K562 (cell line): ENCODE results near the gene ACACB. TPM values are rescaled to one million over a fixed set of nuclear protein-coding genes. Genes with fewer than 3 reads are reported as not detected.

Source experiments
- ATAC-seq: fragments of 200-7000 bp; cut with Tn5 transposase; 3 replicates; pipeline ENCODE4 v1.9.1; 2020; ENCODE audit warnings: moderate library complexity
- Bru-seq: library from RNA; stranded (reverse); fragments of 400-500 nt; gene quantifications from one replicate; lab custom pipeline; 2021; lab: Mats Ljungman, UMichigan
- BruChase-seq, 2 experiments: library from RNA; stranded (reverse); fragments of 400-500 nt; gene quantifications; one replicate each; lab custom pipeline; 2021; lab: Mats Ljungman, UMichigan
- BruUV-seq: library from RNA; stranded (reverse); fragments of 400-500 nt; replicated peaks from 2 replicates; lab custom pipeline; 2021; lab: Mats Ljungman, UMichigan
- CTCF ChIA-PET: fragments of 300-600 bp; formaldehyde crosslinking; extraction: SDS; loops from one replicate; lab custom pipeline; 2021; ENCODE audit warnings: low intra/inter-chr PET ratio; lab: Yijun Ruan, JAX
- POLR2A ChIA-PET: fragments of 300-600, 350-650 bp; sonication (Branson Sonifier 250); formaldehyde crosslinking; extraction: SDS; loops from one replicate; lab custom pipeline; 2021; ENCODE audit warnings: antibody characterized with exemption, inconsistent platforms; lab: Yijun Ruan, JAX
- DNase-seq, 4 experiments: peaks; one replicate each; pipeline versions ENCODE4 v3.0.0 to v3.0.0-alpha.2; 2011 to 2018; ENCODE audit warnings: low spot score in 3 of 4, mixed read lengths in 3 of 4; ENCODE audit errors: extremely low read depth in 1 of 4
- FAIRE-seq: peaks from 2 replicates; lab custom pipeline; 2011; peaks lifted over from hg19 to GRCh38; lab: Jason Lieb, UNC
- H2AFZ ChIP-seq: 2 replicates; pipeline ENCODE4 v1.6.0; 2011; ENCODE audit warnings: low read depth, low read length, control low read depth, inconsistent platforms
- H3K27ac ChIP-seq: fragments of 200-600 bp; 3 replicates; pipeline ENCODE4 v1.8.0; 2011; ENCODE audit warnings: low read depth, mild to moderate bottlenecking, control low read depth, inconsistent platforms, low read length, moderate library complexity, mixed read lengths; ENCODE audit errors: extremely low read depth
- H3K27me3 ChIP-seq, 2 experiments: fragments of 300-600 bp in 1 of 2; 2 replicates in 1 of 2; 3 replicates in 1 of 2; pipeline versions ENCODE4 v1.6.0 to v1.8.0; 2011; ENCODE audit warnings: inconsistent platforms in 2 of 2, low read length in 2 of 2, mild to moderate bottlenecking in 1 of 2, mixed read lengths in 1 of 2, moderate library complexity in 1 of 2; ENCODE audit not compliant: control insufficient read depth in 2 of 2, insufficient read depth in 2 of 2
- H3K36me3 ChIP-seq: fragments of 300-600 bp; 3 replicates; pipeline ENCODE4 v1.8.0; 2011; ENCODE audit warnings: mild to moderate bottlenecking, low read length, inconsistent platforms; ENCODE audit not compliant: control insufficient read depth, insufficient read depth
- H3K4me1 ChIP-seq, 2 experiments: fragments of 200-600 bp in 1 of 2; replicated peaks in 1 of 2; 2 replicates in 1 of 2; 3 replicates in 1 of 2; pipeline versions ENCODE4 v1.5.1 to v1.8.0; 2011; ENCODE audit warnings: inconsistent platforms in 2 of 2, low read length in 2 of 2, mild to moderate bottlenecking in 1 of 2, mixed read lengths in 1 of 2, moderate library complexity in 1 of 2; ENCODE audit not compliant: control insufficient read depth in 2 of 2, insufficient read depth in 2 of 2
- H3K4me2 ChIP-seq: 2 replicates; pipeline ENCODE4 v1.6.1; 2011; ENCODE audit warnings: low read length, control low read depth, inconsistent platforms, mixed read lengths; ENCODE audit not compliant: insufficient read depth
- H3K4me3 ChIP-seq: fragments of 200-600 bp; sonication (generic), shearing (Covaris generic); 2 replicates; pipeline ENCODE4 v1.5.1; 2016; ENCODE audit warnings: control low read depth, inconsistent platforms
- H3K79me2 ChIP-seq: fragments of 200-600 bp; 3 replicates; pipeline ENCODE4 v1.8.0; 2011; ENCODE audit warnings: low read length, inconsistent platforms; ENCODE audit not compliant: control insufficient read depth, insufficient read depth
- H3K9ac ChIP-seq, 2 experiments: 2 replicates each; pipeline versions ENCODE4 v1.6.0 to v1.6.1; 2011; ENCODE audit warnings: low read depth in 2 of 2, low read length in 2 of 2, control low read depth in 1 of 2, inconsistent platforms in 1 of 2, mild to moderate bottlenecking in 1 of 2, mixed read lengths in 1 of 2; ENCODE audit not compliant: insufficient read depth in 1 of 2
- H3K9me1 ChIP-seq: one replicate; pipeline ENCODE4 v1.6.0; 2011; ENCODE audit warnings: inconsistent platforms, mild to moderate bottlenecking, low read length, moderate library complexity; ENCODE audit not compliant: control insufficient read depth, insufficient read depth
- H3K9me3 ChIP-seq: replicated peaks from 2 replicates; pipeline ENCODE4 v1.5.1; 2011; ENCODE audit warnings: low read depth, low read length, inconsistent platforms; ENCODE audit not compliant: control insufficient read depth, insufficient read depth
- H4K20me1 ChIP-seq: replicated peaks from 2 replicates; pipeline ENCODE4 v1.6.1; 2011; ENCODE audit warnings: low read length, inconsistent platforms, mixed read lengths; ENCODE audit not compliant: control insufficient read depth, insufficient read depth
- BRD9 ChIP-seq: fragments of 450-650 bp; IDR thresholded peaks from 2 replicates; pipeline ENCODE4 v1.6.1; 2018; ENCODE audit warnings: low read depth; ENCODE audit not compliant: partially characterized antibody
- WGBS: fragments of 100-300 bp; shearing (Covaris generic); methylation state at CpG from one replicate; pipeline ENCODE4 v1.1.6; 2016; ENCODE audit warnings: low coverage, mixed read lengths; ENCODE audit not compliant: insufficient coverage; ENCODE audit errors: missing lambda C conversion rate; 5-methylcytosine and 5-hydroxymethylcytosine counted together
- in situ Hi-C: fragments of 300-500 bp; cut with MboI; formaldehyde crosslinking; loops from 4 replicates; pipeline ENCODE4 v1.15.0; 2018; ENCODE audit warnings: inconsistent platforms, mixed read lengths
- intact Hi-C: fragments of 100-400 bp; cut with micrococcal nuclease; formaldehyde crosslinking; loops from 2 replicates; pipeline ENCODE4 v1.14.2; 2022
- long read RNA-seq, 3 experiments: library from polyadenylated mRNA in 2 of 3; library from RNA in 1 of 3; unstranded in 2 of 3; stranded (forward) in 1 of 3; transcript quantifications; one replicate each; pipeline ENCODE4 v2.0.0, GENCODE V29; 2019 to 2022
- polyA minus RNA-seq, 3 experiments: library from RNA; depleted of rRNA, polyadenylated mRNA; stranded (reverse); fragments of >200 nt; gene quantifications; 2 replicates each; pipeline ENCODE4 v1.2.3, GENCODE V29; 2011
- polyA plus RNA-seq, 8 experiments: library from polyadenylated mRNA; depleted of rRNA in 4 of 8; stranded (reverse) in 5 of 8; unstranded in 3 of 8; fragments of >200 nt; fragmentation: Nextera tagmentation in 2 of 8; fragmentation: Illumina TruSeq in 1 of 8; extraction: Ambion mirVana in 2 of 8; extraction: Trizol in 1 of 8; gene quantifications; 2 replicates each; pipeline versions ENCODE4 v1.2.1 to v1.2.3, GENCODE V29; 2011 to 2014; ENCODE audit warnings: inconsistent platforms in 1 of 8, missing spikeins in 1 of 8
- total RNA-seq, 7 experiments: library from RNA; depleted of rRNA in 6 of 7; stranded (reverse); fragments of >200 nt in 6 of 7; fragmentation: Illumina TruSeq in 2 of 7; extraction: Trizol in 2 of 7; gene quantifications; 2 replicates each; pipeline versions ENCODE4 v1.2.1 to v1.2.3, GENCODE V29; 2011 to 2021; ENCODE audit warnings: low replicate concordance in 1 of 7

The ACACB gene
- total RNA-seq (2011; cell fraction: chromatin; rRNA removed; ENCODE audit: low replicate concordance): 4.3 and 5.0 TPM in 2 replicates
- total RNA-seq (2011; cell fraction: nucleolus; rRNA removed): 1.6 and 2.0 TPM in 2 replicates
- 3.2 TPM in 2 replicates for total RNA-seq (2011; cell fraction: nucleoplasm; rRNA removed)
- total RNA-seq (2014; rRNA removed) (1.5 and 2.5 TPM in 2 replicates), total RNA-seq (2014; rRNA removed; fragmentation: Illumina TruSeq; extraction: Trizol) (0.62 and 0.77 TPM in 2 replicates), total RNA-seq (2015; rRNA removed; fragmentation: Illumina TruSeq; extraction: Trizol) (1.1 and 1.6 TPM in 2 replicates), total RNA-seq (2021) (2.5 and 2.8 TPM in 2 replicates), polyA plus RNA-seq (2011; rRNA removed) (0.10 and 0.32 TPM in 2 replicates), polyA plus RNA-seq (2014; fragmentation: Illumina TruSeq; extraction: Trizol) (0.83 and 0.87 TPM in 2 replicates), polyA plus RNA-seq (2014; fragmentation: Nextera tagmentation; extraction: Ambion mirVana) (under 1 TPM; 0.10 to 0.18 TPM), polyA plus RNA-seq (2014; rRNA removed) (0.31 and 1.3 TPM in 2 replicates), polyA minus RNA-seq (2011; rRNA and poly(A)+ RNA removed) (0.60 and 1.6 TPM in 2 replicates), Bru-seq, nascent RNA (percentile 28 among the genes with signal in this experiment), BruChase-seq, experiment 1, labeled RNA remaining after a 2-hour chase (percentile 32 among the genes with signal in this experiment), BruChase-seq, experiment 2, labeled RNA remaining after a 6-hour chase (percentile 30 among the genes with signal in this experiment)
- polyA plus RNA-seq (2011; cell fraction: cytosol; rRNA removed): 0.25 and 0.48 TPM in 2 replicates
- 0.49 and 0.53 TPM in 2 replicates for polyA plus RNA-seq (2011; cell fraction: nucleus; rRNA removed)
- 3.0 and 7.8 TPM in 2 replicates for polyA plus RNA-seq (2012)
- polyA minus RNA-seq (2011; cell fraction: cytosol; rRNA and poly(A)+ RNA removed): 0.10 TPM in 1 of 2 replicates, not detected in the other
- 1.1 TPM in 2 replicates for polyA minus RNA-seq (2011; cell fraction: nucleus; rRNA and poly(A)+ RNA removed)
- long read RNA-seq, experiment 1, partial matches to known transcripts: 0 of 2 reads
- long read RNA-seq, experiment 1, other reads (novel, unspliced or antisense): 1 of 2 reads
- long read RNA-seq, experiment 2: 0 reads
- long read RNA-seq, experiment 3: 0 reads

DNA sequence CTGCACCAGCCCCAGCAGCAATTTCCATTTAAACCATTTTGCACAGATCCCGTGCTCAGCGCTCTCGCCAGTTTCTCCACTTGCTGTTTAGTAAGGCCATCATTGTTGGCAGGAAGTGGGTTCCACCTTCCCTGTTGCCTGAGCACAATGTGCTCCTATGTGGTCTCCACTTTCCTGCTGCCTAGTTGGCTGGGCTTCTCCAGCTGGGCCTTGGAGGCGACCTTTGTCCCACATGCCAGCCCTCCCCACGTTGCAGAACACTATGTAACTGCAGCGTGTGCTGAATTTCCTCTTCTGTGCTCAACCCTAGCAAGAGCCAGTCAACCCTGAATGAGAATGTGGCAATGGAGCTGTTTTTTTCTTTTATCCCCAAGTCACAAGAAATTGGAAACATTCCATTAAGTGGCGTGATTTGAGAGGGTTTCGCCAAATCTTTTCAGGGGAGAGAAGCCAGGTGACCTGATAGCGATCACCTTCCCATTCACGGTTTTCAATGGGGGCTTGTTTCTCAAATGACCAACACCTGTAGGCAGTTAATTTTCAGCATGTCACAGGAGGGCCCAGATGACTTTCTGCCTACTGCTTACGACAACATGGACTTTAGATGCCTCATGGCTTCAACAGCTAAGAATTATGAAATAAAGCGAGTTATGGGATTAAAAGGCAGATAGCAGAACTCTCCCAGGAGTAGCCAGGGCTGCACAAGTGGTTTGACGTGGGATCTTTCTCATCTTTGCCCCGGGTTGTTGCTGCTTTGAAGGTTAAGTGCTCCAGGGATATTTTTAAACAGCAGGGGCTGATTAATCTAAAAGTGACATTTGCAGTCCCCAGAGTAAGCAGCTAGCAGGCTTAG lies at the start of gene ACACB:
TSS of gene ACACB (plus strand) at position 830 of the 853 bp plus-strand sequence. CDS start 22,819 bp downstream, outside the sequence.
- no peaks in the 10 kb centered on the region for H3K36me3 ChIP-seq
- H3K9me3 ChIP-seq: no peaks in the 10 kb centered on the region
- ChIA-PET POLR2A (interaction anchor here (0.7 to 1.0 kb wide), 3 partner anchors 17 to 281 kb away, joined by 3 to 4 read pairs (median 3); no protein-coding TSS in a partner anchor), CTCF (no interaction called here)
- H3K4me1 ChIP-seq: peaks cover 3 to 13% of the 10 kb centered on the region in 2 experiments
- H2AFZ ChIP-seq: no peak within 1 kb of the TSS
- DNase-seq (no peak), ATAC-seq (no peak), FAIRE-seq (no peak)
- H3K27me3 ChIP-seq: no peaks in the 10 kb centered on the region
- H3K27ac ChIP-seq: no peak within 1 kb of the TSS
- in situ Hi-C loops: loop anchor here (10.0 kb wide), 1 partner anchor 269 kb away; no protein-coding TSS in a partner anchor
- TF ChIP-seq BRD9: no peak
- H3K9ac ChIP-seq: no peak within 1 kb of the TSS
- no TSS peak for BruUV-seq
- no peak within 1 kb of the TSS for H3K4me3 ChIP-seq
- 47% methylated on average over 14 of the region's 14 CpGs for WGBS
- no peaks in the 10 kb centered on the region for H3K79me2 ChIP-seq
- intact Hi-C loops: no loop called here
- H3K9me1 ChIP-seq: no peaks in the 10 kb centered on the region
- H3K4me2 ChIP-seq: no peak within 1 kb of the TSS
- H4K20me1 ChIP-seq: no peaks in the 10 kb centered on the region
